Stimulated activated naive CD8-positive, alpha-beta T cell treated with anti-CD3 and anti-CD28 coated beads, Interleukin-15, Interleukin-2, amounts not matched to agents 100 ng/mL and 50 ng/mL, for 24 hours (primary cell): ENCODE results near the gene PPP4C.

Source experiments
- H3K27ac Mint-ChIP-seq: one replicate; pipeline ENCODE4 v1.8.0; 2021; ENCODE audit warnings: mild to moderate bottlenecking, mixed read lengths
- H3K27me3 Mint-ChIP-seq: one replicate; pipeline ENCODE4 v1.8.0; 2021; ENCODE audit warnings: mixed read lengths
- H3K36me3 Mint-ChIP-seq: one replicate; pipeline ENCODE4 v1.8.0; 2021; ENCODE audit warnings: low read depth, mixed read lengths
- H3K4me1 Mint-ChIP-seq: one replicate; pipeline ENCODE4 v1.8.0; 2021; ENCODE audit warnings: low read depth, mixed read lengths
- H3K4me3 Mint-ChIP-seq: one replicate; pipeline ENCODE4 v1.8.0; 2021; ENCODE audit warnings: mild to moderate bottlenecking, mixed read lengths
- H3K9me3 Mint-ChIP-seq: one replicate; pipeline ENCODE4 v1.8.0; 2021; ENCODE audit warnings: mixed read lengths

Gene PPP4C

GRCh38 chr16:30049871-30050270 is 25.9 kb upstream of the PPP4C start:
- H3K4me1 Mint-ChIP-seq: peaks cover 13% of the 10 kb centered on the region
- H3K9me3 Mint-ChIP-seq: no peaks in the 10 kb centered on the region
- H3K36me3 Mint-ChIP-seq: no peaks in the 10 kb centered on the region
- H3K27ac Mint-ChIP-seq: no peak overlapping the region
- H3K4me3 Mint-ChIP-seq: no peak overlapping the region
- no peaks in the 10 kb centered on the region for H3K27me3 Mint-ChIP-seq

GRCh38 chr16:30051518-30051917 is 24.3 kb upstream of the PPP4C start:
- Mint-ChIP-seq H3K36me3 (no peaks in the 10 kb centered on the region), H3K27me3 (no peaks in the 10 kb centered on the region), H3K9me3 (no peaks in the 10 kb centered on the region), H3K4me1 (peaks cover 13% of the 10 kb centered on the region), H3K27ac (no peak overlapping the region), H3K4me3 (peak overlapping the region; percentile 67)

GRCh38 chr16:30052671-30053372 is 23.0 kb upstream of the PPP4C start:
- no peaks in the 10 kb centered on the region for H3K36me3 Mint-ChIP-seq
- no peaks in the 10 kb centered on the region for H3K27me3 Mint-ChIP-seq
- peak overlapping the region; percentile 77 for H3K27ac Mint-ChIP-seq
- H3K4me1 Mint-ChIP-seq: peaks cover 13% of the 10 kb centered on the region
- H3K4me3 Mint-ChIP-seq: peak overlapping the region; percentile 83
- H3K9me3 Mint-ChIP-seq: no peaks in the 10 kb centered on the region

GRCh38 chr16:30053376-30054015 is 22.3 kb upstream of the PPP4C start:
- no peaks in the 10 kb centered on the region for H3K27me3 Mint-ChIP-seq
- H3K27ac Mint-ChIP-seq: peak overlapping the region; percentile 26
- H3K4me1 Mint-ChIP-seq: peaks cover 13% of the 10 kb centered on the region
- H3K36me3 Mint-ChIP-seq: no peaks in the 10 kb centered on the region
- peak overlapping the region; percentile 83 for H3K4me3 Mint-ChIP-seq
- H3K9me3 Mint-ChIP-seq: no peaks in the 10 kb centered on the region

GRCh38 chr16:30054451-30054850 is 21.3 kb upstream of the PPP4C start:
- H3K27me3 Mint-ChIP-seq: no peaks in the 10 kb centered on the region
- no peaks in the 10 kb centered on the region for H3K36me3 Mint-ChIP-seq
- peak overlapping the region; percentile 42 for H3K4me3 Mint-ChIP-seq
- peaks cover 13% of the 10 kb centered on the region for H3K4me1 Mint-ChIP-seq
- H3K27ac Mint-ChIP-seq: no peak overlapping the region
- H3K9me3 Mint-ChIP-seq: no peaks in the 10 kb centered on the region

- no peaks in the 10 kb centered on the region for H3K27me3 Mint-ChIP-seq
- no peaks in the 10 kb centered on the region for H3K9me3 Mint-ChIP-seq
- H3K36me3 Mint-ChIP-seq: no peaks in the 10 kb centered on the region
- no peak overlapping the region for H3K27ac Mint-ChIP-seq
- H3K4me3 Mint-ChIP-seq: no peak overlapping the region
- peaks cover 13% of the 10 kb centered on the region for H3K4me1 Mint-ChIP-seq
Observed at GRCh38 chr16:30054959-30055553, 20.7 kb upstream of the PPP4C start.

GRCh38 chr16:30060346-30060745 is 15.4 kb upstream of the PPP4C start:
- no peaks in the 10 kb centered on the region for H3K9me3 Mint-ChIP-seq
- no peak overlapping the region for H3K4me3 Mint-ChIP-seq
- no peaks in the 10 kb centered on the region for H3K27me3 Mint-ChIP-seq
- peaks cover 10% of the 10 kb centered on the region for H3K36me3 Mint-ChIP-seq
- H3K4me1 Mint-ChIP-seq: peaks cover 12% of the 10 kb centered on the region
- H3K27ac Mint-ChIP-seq: no peak overlapping the region

GRCh38 chr16:30060836-30061554 is 14.8 kb upstream of the PPP4C start:
- peaks cover 12% of the 10 kb centered on the region for H3K4me1 Mint-ChIP-seq
- H3K36me3 Mint-ChIP-seq: peaks cover 14% of the 10 kb centered on the region
- no peaks in the 10 kb centered on the region for H3K9me3 Mint-ChIP-seq
- H3K27ac Mint-ChIP-seq: no peak overlapping the region
- H3K4me3 Mint-ChIP-seq: no peak overlapping the region
- H3K27me3 Mint-ChIP-seq: no peaks in the 10 kb centered on the region

GRCh38 chr16:30063278-30063892 is 12.4 kb upstream of the PPP4C start:
- Mint-ChIP-seq H3K9me3 (no peaks in the 10 kb centered on the region), H3K4me3 (peak overlapping the region; percentile 99), H3K4me1 (peaks cover 30% of the 10 kb centered on the region)

GRCh38 chr16:30063893-30064728 is 11.7 kb upstream of the PPP4C start:
- Mint-ChIP-seq H3K4me1 (peaks cover 36% of the 10 kb centered on the region), H3K27ac (peak overlapping the region; percentile 100), H3K36me3 (peaks cover 42% of the 10 kb centered on the region), H3K9me3 (no peaks in the 10 kb centered on the region), H3K4me3 (peak overlapping the region; percentile 99), H3K27me3 (no peaks in the 10 kb centered on the region)

More at GRCh38 chr16:30063278-30063892, 12.4 kb upstream of the PPP4C start:
- Mint-ChIP-seq H3K27me3 (no peaks in the 10 kb centered on the region), H3K36me3 (peaks cover 35% of the 10 kb centered on the region), H3K27ac (peak overlapping the region; percentile 100)

GRCh38 chr16:30064729-30065101 is 11.1 kb upstream of the PPP4C start:
- peaks cover 42% of the 10 kb centered on the region for H3K4me1 Mint-ChIP-seq
- H3K27me3 Mint-ChIP-seq: no peaks in the 10 kb centered on the region
- peak overlapping the region; percentile 100 for H3K27ac Mint-ChIP-seq
- H3K9me3 Mint-ChIP-seq: no peaks in the 10 kb centered on the region
- H3K4me3 Mint-ChIP-seq: peak overlapping the region; percentile 99
- peaks cover 48% of the 10 kb centered on the region for H3K36me3 Mint-ChIP-seq

- Mint-ChIP-seq H3K4me1 (peaks cover 45% of the 10 kb centered on the region), H3K27ac (peak within 1 kb of the TSS; percentile 100), H3K9me3 (no peaks in the 10 kb centered on the region), H3K27me3 (no peaks in the 10 kb centered on the region), H3K36me3 (peaks cover 54% of the 10 kb centered on the region), H3K4me3 (peak within 1 kb of the TSS; percentile 99)
Observed at GRCh38 chr16:30065102-30065942, 10.5 kb upstream of the PPP4C start, which contains the start of gene ALDOA. TSS of gene ALDOA (plus strand) at chr16:30065760. CDS start at chr16:30066898, 1,138 bp downstream.
